ENCODE results near the gene HIPK2.

The HIPK2 gene

DNA sequence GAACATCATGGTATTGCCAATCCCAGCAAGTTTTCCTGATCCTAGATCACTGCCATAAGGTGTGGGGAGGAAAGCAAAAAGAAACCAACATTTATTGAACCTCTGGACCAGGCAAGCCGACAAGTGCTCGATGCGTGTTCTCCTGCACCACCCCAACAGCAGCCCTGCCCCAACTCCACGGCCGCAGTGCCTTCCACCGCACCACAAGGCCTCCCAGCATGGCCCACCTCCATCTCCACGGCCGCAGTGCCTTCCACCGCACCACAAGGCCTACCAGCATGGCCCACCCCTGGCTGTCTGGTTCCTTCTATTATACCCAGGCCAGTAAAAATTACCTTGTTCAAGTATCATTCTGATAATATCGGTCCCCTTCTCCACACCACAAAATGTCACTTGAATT is 8.7 kb downstream of the HIPK2 start:
- DNase-seq (ENCODE audit: insufficient read length, low spot score) (no peak), FAIRE-seq (no peak)
- TF ChIP-seq, protein P1, sequence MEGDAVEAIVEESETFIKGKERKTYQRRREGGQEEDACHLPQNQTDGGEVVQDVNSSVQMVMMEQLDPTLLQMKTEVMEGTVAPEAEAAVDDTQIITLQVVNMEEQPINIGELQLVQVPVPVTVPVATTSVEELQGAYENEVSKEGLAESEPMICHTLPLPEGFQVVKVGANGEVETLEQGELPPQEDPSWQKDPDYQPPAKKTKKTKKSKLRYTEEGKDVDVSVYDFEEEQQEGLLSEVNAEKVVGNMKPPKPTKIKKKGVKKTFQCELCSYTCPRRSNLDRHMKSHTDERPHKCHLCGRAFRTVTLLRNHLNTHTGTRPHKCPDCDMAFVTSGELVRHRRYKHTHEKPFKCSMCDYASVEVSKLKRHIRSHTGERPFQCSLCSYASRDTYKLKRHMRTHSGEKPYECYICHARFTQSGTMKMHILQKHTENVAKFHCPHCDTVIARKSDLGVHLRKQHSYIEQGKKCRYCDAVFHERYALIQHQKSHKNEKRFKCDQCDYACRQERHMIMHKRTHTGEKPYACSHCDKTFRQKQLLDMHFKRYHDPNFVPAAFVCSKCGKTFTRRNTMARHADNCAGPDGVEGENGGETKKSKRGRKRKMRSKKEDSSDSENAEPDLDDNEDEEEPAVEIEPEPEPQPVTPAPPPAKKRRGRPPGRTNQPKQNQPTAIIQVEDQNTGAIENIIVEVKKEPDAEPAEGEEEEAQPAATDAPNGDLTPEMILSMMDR (IDR thresholded peaks at IDR 0.05; ENCODE audit: insufficient read depth, missing control alignments) = no peak

DNA sequence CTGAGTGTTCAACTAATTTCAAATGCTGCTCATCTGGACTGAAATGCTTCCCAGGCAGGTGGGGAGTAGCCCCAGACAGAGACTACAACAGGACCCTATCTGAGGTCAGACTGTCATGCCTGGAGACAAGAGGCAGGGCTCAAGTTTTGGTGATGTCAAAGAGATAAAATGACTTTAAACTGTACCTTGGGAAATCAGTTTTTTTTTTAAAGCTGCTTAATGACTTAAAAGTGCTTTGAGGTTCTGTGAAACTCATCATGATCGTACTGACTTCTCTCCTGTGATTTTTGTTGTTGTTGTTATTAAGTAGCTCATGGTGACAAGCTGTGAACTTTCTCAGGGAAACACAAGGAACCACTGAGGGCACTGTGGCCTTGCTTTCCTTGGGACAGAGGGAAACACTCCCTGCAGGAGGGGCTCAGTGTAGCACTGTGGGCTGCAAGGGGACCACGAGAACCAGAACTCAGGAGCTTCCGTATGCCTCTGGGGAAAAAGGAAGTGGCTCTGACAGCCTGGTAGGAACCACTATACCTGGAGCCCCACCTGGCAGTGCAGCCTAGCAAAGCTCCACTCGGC is 9.5 kb downstream of the HIPK2 start:
- DNase-seq (ENCODE audit: insufficient read length, low spot score) (no peak), FAIRE-seq (no peak)
- TF ChIP-seq, protein P1 (IDR thresholded peaks at IDR 0.05; ENCODE audit: insufficient read depth, missing control alignments) = no peak

GRCh38 chr7:139767561-139767982 is 10.2 kb downstream of the HIPK2 start:
- FAIRE-seq (no peak), DNase-seq (ENCODE audit: insufficient read length, low spot score) (no peak)
- TF ChIP-seq, protein P1 (IDR thresholded peaks at IDR 0.05; ENCODE audit: insufficient read depth, missing control alignments) = no peak

- TF ChIP-seq, protein P1 (IDR thresholded peaks at IDR 0.05; ENCODE audit: insufficient read depth, missing control alignments) = no peak
- FAIRE-seq = no peak
- no peak for DNase-seq (ENCODE audit: insufficient read length, low spot score)
These were observed 12.7 kb downstream of the HIPK2 start for GRCh38 chr7:139765143-139765542.

- TF ChIP-seq, protein P1 (IDR thresholded peaks at IDR 0.05; ENCODE audit: insufficient read depth, missing control alignments) = no peak
- DNase-seq (ENCODE audit: insufficient read length, low spot score) (no peak), FAIRE-seq (no peak)
These were observed 14.5 kb downstream of the HIPK2 start for GRCh38 chr7:139763330-139763729.

GRCh38 chr7:139762886-139763285 is 14.9 kb downstream of the HIPK2 start:
- DNase-seq (ENCODE audit: insufficient read length, low spot score) (no peak), FAIRE-seq (no peak)
- TF ChIP-seq, protein P1 (IDR thresholded peaks at IDR 0.05; ENCODE audit: insufficient read depth, missing control alignments) = no peak

- TF ChIP-seq, protein P1 (IDR thresholded peaks at IDR 0.05; ENCODE audit: insufficient read depth, missing control alignments) = no peak
- no peak for DNase-seq (ENCODE audit: insufficient read length, low spot score)
- FAIRE-seq = no peak
These were observed 19.4 kb downstream of the HIPK2 start for GRCh38 chr7:139758388-139758787.

All from D721Med (cell line).